ENCODE data around the gene CCDC73.
"Not testable (repeated sequence)": the region's sequence is repeated elsewhere in the genome, so short reads cannot be mapped to it uniquely, and the experiment has no call there.

The CCDC73 gene

GRCh38 chr11:32602657-32603415, 191.6 kb downstream of the CCDC73 start:
- no peak overlapping the region for H3K4me3 ChIP-seq (ENCODE audit: low read depth, low read length)
- DNase-seq (ENCODE audit: low read depth, low spot score) = no peak
- ChIA-PET POLR2A (no interaction called here), CTCF (no interaction called here)
- TF ChIP-seq CTCF (IDR thresholded peaks at IDR 0.05; ENCODE audit: insufficient read depth, low read length, missing control alignments) = no peak

GRCh38 chr11:32597921-32598320, 196.5 kb downstream of the CCDC73 start:
- no peak for DNase-seq (ENCODE audit: low read depth, low spot score)
- TF ChIP-seq CTCF (IDR thresholded peaks at IDR 0.05; ENCODE audit: insufficient read depth, low read length, missing control alignments) = no peak
- CTCF ChIA-PET = interaction anchor here (2.0 kb wide), 1 partner anchor 11 kb away, joined by 7 read pairs; no protein-coding TSS in a partner anchor
- no peak overlapping the region for H3K4me3 ChIP-seq (ENCODE audit: low read depth, low read length)
- POLR2A ChIA-PET = no interaction called here

- CTCF ChIA-PET = interaction anchor here (1.1 kb wide), 1 partner anchor 10 kb away, joined by 4 read pairs; no protein-coding TSS in a partner anchor
- H3K4me3 ChIP-seq (ENCODE audit: low read depth, low read length); DNase-seq (ENCODE audit: low read depth, low spot score); POLR2A ChIA-PET: not testable (repeated sequence)
Observed at GRCh38 chr11:32596114-32596513, 198.3 kb downstream of the CCDC73 start.

GRCh38 chr11:32594272-32594671, 200.2 kb downstream of the CCDC73 start:
- no peak for DNase-seq (ENCODE audit: low read depth, low spot score)
- POLR2A ChIA-PET = no interaction called here
- CTCF ChIA-PET = interaction anchor here (1.2 kb wide), 1 partner anchor 13 kb away, joined by 3 read pairs; no protein-coding TSS in a partner anchor
- no peak for TF ChIP-seq CTCF (IDR thresholded peaks at IDR 0.05; ENCODE audit: insufficient read depth, low read length, missing control alignments)
- H3K4me3 ChIP-seq (ENCODE audit: low read depth, low read length) = no peak overlapping the region

- POLR2A ChIA-PET = no interaction called here
- CTCF ChIA-PET = interaction anchor here (0.6 to 2.1 kb wide), 2 partner anchors 9 to 11 kb away, joined by 4 to 7 read pairs; no protein-coding TSS in a partner anchor
- DNase-seq (ENCODE audit: low read depth, low spot score) = no peak
- no peak overlapping the region for H3K4me3 ChIP-seq (ENCODE audit: low read depth, low read length)
- no peak for TF ChIP-seq CTCF (IDR thresholded peaks at IDR 0.05; ENCODE audit: insufficient read depth, low read length, missing control alignments)
Observed at GRCh38 chr11:32586576-32587190, 207.8 kb downstream of the CCDC73 start.

GRCh38 chr11:32584921-32585320, 209.5 kb downstream of the CCDC73 start:
- no peak for DNase-seq (ENCODE audit: low read depth, low spot score)
- no peak for TF ChIP-seq CTCF (IDR thresholded peaks at IDR 0.05; ENCODE audit: insufficient read depth, low read length, missing control alignments)
- peak overlapping the region; percentile 85 for H3K4me3 ChIP-seq (ENCODE audit: low read depth, low read length)
- POLR2A ChIA-PET = no interaction called here
- CTCF ChIA-PET = no interaction called here
